Measurements from ENCODE around the gene CSMD2.

CSMD2 gene

DNA sequence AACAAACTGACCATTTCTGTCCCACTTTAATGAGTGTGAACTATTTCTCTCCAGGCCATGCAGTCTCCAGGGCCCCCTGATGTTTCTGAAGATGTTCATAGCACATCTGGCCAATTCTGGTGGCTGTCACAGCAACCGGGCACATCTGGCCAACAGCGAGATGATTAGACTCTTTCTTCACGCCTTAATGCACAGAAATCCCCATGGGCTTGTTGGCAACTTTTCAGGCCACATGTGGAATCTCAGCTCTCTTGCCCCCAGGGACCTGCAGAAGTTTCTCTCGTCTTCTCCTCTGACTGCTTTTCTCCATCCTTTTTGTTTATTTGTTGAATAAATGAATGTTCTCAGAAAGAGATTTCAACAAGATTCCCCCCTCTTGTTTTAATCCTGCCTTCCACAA is 372.4 kb downstream of the CSMD2 start:
- no peak for DNase-seq

DNA sequence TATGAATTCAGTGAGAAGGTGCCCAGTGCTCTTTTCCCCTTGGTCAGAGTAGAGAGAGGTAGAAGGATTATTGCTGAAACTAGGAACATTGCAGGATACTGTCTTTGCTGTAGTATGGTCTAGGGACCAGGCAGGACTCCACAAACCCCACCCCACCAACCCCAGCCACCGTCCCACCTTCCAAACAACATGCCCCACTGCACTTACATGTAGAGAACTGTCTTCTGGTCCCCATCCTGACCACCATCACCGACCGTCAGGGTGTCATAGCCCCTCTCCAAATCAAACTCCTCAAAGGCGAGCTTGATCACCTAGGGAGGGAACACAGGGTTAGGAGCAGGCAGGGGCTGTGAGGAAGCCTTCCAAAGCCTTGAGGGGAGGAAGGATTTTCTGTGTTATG is 372.8 kb downstream of the CSMD2 start:
- DNase-seq: no peak

DNA sequence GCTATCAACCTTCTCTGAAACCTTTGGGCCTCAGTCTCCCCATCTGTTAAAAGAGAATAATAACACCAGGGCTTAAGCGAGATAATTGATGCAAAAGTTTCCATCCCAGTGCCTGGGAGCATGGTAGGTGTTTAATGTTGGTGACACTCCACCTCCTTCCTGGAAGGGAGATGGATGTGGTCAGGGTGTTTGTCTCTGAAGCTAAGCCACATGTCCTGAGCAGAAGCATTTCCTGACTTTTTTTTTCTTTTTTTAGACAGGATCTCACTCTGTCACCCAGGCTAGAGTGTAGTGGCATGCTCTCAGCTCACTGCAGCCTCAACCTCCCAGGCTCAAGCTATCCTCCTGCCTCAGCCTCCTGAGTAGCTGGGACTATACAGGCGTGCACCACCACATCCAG is 373.8 kb downstream of the CSMD2 start:
- no peak for DNase-seq

DNA sequence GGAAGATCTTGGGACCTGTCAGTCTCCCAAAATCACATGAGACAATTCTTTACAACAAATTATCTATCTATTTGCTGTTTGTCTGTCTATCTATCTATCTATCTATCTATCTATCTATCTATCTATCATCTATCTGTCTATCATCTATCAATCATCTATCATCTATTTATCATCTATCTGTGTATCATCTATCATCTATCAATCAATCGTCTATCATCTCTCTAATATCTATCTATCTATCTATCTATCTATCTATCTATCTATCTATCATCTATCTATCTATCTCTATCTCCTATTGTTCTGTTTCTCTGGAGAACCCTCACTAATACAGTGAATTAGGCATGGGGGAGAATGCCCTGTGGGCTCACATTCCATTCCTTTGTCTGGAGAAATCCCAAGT is 374.5 kb downstream of the CSMD2 start:
- DNase-seq: no peak

DNA sequence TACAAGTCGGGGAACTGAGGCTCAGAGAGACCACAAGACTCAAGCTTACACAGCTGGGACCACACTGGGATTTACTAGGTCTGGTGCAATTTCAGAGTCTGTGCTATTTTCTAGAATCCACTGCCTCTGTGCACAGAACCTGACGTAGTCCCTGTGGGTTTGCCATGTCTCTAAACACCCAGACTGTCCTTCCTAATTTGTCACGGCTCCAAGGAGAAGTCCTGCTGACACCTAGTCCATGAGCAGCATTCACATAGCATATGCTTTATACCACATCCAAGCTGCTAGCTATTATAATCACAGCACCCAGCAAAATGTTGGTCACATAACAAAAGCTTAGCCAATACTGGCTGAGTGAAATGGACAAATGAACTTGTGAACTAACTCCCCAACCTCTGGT is 380.2 kb downstream of the CSMD2 start:
- DNase-seq: no peak

DNA sequence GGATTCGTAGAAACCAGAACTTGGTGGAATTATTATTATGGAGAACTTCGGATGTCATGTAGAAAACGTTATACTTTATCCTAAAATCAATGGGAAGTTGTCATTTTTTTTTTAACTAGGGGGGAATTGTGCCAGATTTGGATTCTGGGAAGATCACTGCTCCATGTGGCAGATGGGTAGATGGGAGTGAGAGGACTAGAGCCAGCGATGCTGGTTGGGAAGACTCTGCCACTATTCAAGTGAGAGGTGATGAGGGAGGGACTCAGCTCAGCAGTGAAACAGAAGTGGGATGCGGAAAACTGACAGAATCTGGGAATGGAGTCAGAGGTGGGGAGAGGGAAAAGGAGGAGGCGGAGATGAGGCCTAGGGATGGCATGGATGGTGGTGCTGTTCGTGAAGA is 382.3 kb downstream of the CSMD2 start:
- no peak for DNase-seq

DNA sequence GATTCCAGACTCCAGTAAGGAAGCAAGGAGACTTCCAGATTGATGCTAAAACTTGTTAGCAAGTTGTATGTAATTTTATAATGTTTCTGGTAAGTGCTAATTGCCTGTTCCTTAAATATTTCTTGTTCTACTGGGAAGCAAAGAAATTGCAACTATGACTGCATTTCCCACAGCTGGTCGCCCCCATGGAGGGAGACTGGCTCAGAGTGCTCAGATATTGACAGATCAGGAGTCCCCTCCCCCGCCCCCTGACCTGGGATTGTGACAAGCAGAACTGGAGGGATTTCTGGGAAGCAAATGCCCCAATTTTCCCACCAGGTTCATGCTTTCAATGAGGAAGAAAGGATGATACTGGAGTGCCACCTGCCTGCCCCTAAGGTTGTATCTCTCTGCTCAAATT is 383.4 kb downstream of the CSMD2 start:
- DNase-seq: no peak

DNA sequence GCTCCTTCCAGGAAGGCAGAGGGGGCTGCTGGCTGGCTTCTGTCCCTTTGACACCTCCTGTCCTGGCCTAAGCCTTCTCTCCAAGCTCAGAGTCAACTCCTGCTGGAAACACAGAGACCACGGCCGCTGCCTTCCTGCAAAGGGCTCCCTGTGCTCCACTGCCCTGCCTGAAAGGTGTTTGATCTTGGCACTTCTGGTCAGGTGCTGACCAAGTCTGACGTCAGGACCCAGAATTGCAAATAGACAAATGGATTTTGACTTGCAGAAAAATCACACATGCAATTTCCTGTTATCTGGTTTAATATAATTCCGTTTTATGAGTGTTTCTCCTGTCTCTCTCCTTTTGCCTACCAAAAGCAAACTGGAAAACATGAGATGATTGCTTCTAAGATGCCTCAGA is 387.7 kb downstream of the CSMD2 start:
- no peak for DNase-seq

DNA sequence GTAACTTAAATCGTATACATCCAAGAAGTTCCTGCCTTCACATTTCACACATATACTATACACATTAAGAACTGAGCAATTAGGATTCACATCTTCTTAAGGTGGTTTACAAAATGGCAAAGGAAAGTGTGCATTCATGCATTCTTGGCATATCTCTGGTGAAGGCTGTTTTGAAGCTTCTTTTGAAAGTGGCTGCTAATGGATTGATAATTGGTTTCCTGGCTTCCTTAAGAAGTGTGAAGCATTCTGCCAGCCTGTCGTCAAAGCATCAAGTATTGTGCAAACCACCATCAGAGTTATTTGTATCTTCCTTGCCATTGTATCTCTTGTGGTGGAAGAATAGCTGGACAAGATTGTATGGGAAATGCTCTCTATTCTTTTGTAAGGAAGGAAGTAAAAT is 396.2 kb downstream of the CSMD2 start:
- no peak for DNase-seq

DNA sequence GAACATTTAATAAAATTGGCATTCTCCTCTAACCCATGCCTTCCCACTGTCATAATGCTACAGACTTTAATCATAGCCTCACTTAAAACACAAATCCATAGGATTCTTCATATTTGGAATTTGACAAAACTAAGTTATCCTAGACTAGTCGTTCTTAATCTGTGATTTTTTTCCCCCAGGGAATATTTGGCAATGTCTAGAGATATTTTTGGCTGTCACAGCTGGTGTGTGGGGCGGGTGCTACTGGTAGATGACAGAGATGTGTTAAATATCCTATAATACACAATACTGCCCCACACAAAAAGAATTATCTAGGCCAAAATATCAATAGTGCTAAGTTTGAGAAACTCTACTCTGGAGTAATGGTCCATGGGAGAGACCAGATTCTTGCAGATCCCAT is 396.9 kb downstream of the CSMD2 start:
- DNase-seq: no peak

DNA sequence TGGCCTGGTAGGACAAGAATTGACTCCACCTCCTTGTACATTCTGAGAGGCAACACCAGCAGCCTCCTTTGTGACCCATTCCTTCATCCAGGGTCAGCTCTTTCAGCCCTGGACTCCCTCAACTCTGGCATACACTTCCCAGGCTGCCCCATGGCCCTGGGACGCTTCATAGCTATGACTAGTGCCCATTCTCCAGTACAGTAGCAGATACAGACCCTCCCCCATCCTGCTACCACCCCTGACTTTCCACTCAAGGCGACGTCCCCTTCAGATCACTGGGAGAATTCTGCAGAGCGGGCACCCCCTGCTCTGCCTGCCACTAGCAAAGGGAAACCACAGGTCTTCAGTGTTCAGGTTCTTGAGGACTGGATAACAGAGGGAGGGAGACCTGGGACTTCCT is 400.9 kb downstream of the CSMD2 start:
- no peak for DNase-seq

DNA sequence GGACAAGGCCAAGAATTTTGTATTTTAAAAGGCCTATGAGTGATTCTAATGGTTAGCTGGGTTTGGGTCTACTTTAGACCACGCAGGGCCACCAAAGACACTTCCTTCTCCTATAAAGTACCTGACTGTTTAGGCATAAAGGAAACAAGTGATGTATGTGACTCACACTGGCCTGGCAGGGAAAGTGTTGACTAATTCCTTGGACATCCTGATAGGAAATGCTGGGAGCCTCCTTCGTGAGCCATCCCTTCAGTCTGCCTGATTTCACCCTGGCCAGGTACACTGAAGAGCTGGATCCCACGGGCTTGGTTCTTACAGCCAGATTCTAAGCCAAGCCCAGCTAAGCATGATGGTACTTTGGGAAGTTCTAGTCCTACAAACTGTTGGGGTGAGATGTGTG is 401.6 kb downstream of the CSMD2 start:
- no peak for DNase-seq

DNA sequence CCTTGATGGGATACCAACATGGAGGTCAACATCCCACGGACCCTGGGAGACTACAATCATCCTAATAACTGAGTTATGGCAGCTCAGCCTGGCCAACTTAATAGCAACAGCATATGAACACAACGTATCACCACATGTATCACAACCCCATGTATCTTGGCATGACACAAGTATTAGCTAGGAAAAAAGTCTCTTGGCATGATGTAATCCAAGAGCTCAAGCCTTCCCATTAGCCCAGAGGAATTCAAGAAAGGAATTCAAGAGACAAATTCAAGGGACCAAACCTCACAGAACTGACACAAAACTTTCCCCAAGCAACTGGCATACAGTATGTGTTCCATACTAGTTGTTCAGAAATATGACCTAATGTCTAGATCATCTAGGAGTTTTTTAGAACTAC is 402.1 kb downstream of the CSMD2 start:
- no peak for DNase-seq

DNA sequence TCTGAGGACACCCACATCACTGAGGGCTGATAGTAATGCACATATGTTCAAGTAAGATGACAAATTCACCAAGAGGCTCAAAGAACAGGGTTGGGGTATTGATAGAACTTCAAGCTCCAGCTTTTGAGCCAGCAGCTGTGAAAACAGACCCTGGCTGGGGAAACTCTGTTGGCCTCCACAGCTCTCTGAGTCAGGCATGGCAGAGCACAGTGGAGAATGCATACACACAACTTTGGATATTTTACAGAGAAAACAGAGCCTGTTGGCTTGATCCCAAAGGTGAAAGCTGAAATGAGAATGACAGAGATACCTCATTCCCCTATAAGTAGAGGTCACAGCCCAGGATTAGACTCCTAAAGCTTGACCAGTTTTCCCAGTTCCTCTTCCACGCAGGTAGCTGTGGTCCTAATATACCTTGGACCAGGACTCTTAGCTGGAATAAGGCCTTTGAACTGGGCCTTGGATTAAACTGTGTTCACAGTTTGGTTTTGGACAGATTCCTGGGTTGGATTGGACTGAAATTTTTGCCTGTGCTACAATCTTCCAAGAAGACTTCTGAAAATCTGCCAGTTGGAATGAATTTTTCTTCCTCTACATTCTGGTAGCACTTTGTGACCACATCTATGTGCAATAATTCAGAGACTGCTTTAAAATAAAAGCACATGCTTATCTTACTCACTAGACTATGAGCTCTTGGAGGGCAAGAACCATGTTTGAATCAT is 402.8 kb downstream of the CSMD2 start:
- DNase-seq: no peak

DNA sequence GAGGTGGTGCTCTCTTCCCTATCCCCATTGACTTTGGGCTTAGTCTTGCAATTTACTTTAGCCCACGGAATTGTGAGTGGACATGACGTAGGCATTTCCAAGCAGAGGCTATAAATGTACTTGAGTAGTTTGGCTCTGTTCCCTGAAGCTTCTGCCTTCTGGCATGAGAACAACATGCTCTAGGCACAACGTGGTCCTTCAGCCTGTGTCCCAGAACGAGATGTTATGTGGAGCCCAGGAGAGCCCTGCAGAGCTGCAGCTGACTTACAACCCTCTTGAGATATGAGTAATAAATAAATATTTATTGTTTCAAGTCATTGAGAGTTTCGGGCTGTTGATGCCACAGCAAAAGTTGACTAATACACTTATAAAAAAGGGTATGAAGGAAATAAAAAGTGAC is 406.3 kb downstream of the CSMD2 start:
- no peak for DNase-seq

DNA sequence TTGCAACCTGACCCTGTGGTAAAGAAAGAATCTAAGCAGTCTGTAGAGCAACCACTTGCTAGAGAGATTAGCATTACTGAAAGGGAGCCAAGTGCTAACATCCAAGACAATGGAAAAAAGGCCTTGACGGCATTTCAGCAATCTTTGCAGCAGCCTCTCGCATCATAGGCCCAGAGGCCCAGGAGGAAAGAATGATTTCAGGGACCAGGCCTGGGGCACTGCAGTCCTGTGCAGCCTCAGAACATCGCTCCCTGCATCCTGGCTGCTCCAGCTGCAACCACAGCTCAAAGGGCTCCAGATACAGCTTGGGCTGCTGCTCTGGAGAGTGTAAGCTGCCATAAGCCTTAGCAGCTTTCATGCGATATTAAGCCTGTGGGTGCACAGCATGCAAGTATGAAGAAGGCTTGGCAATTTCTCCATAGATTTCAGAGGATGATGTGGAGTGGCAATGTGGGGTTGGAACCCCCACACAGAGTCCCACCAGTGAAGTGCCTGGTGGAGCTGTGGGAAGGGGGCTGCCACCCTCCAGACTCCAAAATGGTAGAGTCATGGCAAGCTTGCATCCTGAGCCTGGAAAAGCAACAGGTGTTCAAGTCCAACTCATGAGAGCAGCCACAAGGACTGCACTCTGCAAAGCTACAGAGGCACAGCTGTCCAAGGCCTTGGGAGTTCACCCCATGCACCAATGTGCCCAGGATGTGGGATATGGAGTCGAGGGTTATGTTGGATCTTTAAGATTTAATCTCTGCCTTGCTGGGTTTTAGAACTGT is 411.8 kb downstream of the CSMD2 start:
- no peak for DNase-seq

DNA sequence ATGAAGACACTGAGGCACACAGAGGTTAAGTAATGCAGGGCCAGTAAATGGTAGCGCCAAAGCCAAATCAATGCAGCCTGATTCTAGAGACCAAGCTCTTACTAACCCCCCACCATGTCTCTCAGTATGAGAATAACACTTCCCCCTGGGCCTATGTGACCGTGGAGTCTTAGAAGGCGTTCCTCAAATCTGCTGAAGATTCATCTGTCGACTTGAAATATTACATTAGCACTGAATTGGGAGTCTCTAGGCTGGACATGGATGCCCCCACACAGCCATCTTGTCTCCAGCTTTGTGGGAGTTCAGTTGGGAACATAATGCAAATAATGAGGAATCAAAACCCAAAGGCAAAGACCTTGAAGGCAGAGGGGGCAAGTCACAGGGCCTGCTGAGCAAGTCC is 419.1 kb downstream of the CSMD2 start:
- no peak for DNase-seq

DNA sequence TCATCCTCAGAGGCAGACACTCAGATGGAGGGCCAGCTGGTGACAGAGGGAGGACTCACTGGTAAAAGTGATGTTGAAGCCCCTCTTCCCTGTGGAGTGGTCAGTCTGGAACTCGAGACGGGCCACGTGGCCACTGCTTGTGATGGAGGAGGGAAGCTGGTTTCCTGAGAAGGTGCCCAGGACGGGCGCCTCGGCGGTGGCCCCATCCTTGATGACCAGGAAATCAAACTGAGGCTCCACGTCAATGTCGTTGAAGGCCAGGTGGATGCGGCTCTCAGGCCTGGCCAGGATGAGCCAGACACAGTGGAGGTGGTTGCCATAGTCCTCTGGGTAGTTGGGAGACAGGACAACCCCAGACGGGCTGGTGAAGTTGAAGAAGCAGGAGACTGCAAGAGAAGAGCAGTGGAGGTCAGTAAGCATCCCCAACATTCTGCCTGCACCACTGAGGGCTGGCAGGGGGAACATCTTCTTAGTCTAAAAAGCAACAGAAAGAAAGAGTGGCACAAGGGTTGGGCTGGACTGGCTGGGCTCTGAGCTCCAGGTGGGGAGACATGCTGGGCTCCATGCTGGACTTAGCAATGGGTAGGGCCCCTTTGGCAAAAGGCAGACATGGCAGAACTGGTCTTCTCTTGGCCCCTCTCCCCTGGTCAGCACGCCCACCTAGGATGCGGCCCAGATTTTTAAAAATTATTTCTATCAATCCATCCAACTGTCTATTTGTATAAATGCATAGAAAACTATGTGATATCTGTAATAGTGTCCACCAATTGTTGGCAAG is 421.6 kb downstream of the CSMD2 start:
- no peak for DNase-seq

DNA sequence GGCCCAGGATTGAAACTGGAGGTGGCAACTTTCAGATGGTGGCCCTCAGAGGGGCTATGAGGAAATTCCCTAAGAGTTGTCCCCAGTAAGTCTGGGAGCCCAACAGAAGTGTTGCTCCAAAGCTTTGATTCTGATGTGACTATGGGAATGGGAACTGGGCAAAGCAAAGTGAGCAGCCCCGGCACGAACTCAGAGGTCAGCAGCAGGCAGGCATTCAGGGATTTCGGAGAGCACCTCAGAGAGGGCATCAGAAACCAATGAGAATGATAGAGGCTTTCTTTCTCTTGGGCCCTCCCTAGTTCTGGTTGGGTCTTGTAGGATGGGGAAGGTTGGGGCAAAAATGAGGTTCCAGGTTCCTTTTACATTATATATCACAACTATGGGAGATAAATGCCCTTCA is 422.4 kb downstream of the CSMD2 start:
- DNase-seq: no peak

DNA sequence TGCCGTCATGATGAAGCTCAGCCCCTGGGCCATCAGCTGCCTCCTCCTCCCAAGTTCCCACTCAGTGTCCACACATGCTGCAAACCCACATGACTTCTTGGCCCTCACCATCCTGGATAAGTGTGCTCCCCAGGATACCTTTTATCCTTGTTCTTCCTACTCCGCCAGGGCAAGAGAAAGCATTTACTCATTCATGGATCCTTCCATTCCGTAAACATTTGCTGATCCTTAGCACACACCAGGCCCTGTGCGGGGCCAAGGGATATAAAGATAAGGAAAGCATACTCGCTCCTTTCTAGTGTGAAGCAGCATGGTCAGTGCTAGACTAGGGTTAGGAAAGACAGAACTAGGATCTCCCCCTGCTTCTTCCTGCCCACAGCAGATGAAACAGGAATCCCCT is 423.3 kb downstream of the CSMD2 start:
- no peak for DNase-seq

DNA sequence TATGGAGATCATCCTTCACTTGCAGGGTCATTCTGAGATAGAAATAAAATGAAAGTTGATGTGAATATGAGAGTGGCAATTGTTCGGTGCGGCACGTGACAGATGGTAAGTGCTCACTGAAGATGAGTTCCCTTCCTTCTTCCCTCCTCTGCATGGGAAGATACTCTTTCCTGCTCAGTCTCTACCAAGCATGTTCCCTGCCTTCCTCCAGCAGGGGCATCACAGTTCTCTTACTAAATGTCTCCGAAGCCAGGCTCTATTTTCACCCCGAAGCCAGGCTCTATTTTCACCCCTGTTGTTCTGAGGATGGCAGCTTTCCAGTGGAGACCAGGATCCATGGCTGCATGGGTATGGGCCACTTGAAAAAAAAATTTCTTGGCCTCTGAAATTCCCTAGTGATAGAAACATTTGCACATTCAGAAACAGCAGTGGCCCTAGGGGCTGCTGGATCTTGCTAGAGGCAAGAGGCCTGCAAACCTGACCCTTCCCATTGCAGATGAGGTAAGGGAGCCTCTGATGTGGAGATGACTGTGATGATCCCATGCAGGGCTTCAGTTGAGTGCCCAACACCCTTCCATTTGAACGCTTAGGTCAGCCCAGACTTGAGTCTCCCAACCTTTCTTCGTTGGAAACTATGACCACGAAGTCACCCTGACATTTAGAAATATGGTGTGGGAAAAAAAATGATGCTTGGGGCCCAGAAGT is 424.8 kb downstream of the CSMD2 start:
- no peak for DNase-seq

DNA sequence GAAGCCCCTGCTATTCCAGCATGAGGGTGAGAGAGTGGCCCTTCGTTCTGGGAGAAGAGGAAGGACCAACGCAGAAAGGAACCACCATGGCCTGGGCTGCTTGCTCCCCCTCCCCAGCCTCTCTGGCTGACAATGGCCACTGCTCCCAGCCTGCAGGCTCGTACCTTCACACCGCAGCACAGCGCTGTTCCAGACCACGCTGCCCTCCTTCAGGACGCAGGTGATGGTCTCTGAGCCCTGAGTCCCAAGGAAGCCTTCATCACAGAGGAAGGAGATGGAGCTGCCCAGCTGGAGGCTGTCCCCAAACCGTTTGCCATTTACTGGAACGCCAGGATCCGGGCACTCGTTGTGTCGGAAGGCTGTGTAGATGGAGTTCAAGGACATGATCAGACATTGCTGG is 426.1 kb downstream of the CSMD2 start:
- DNase-seq: no peak

DNA sequence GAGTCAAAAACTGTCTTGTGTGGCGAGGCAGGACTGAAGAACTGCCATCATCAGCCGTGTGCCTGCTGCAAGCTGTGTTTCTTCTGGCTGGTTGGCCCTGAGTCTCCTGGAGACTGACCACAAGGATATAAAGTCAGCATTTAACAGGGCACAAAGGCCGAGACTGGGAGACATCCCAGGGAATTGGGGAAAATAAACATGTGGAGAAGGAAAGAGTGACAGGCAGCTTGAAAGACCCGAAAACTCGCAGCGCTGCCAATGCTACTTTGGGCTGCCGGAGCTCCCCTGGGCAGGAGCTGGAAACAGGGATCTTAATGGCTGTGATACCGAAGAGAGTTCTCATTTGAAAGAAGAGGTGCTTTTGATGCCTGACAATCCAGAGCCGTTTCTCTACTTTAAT is 426.5 kb downstream of the CSMD2 start:
- DNase-seq: no peak
